ENCODE measurements around the gene GPR137.
A peak's percentile ranks its signal among the peaks of the same experiment; 100 is the strongest.

Gene GPR137

GRCh38 chr11:64251753-64252002 is 34.0 kb upstream of the GPR137 start:
- no peak for DNase-seq (ENCODE audit: low read depth)
- TF ChIP-seq CTCF (IDR thresholded peaks at IDR 0.05; ENCODE audit: low read depth, low read length) (no peak), POLR2A (IDR thresholded peaks at IDR 0.05; ENCODE audit: extremely low read depth, insufficient read length) (no peak), MYC (IDR thresholded peaks at IDR 0.05; ENCODE audit: low read depth, low read length) (no peak), MAX (IDR thresholded peaks at IDR 0.05; ENCODE audit: low read depth, low read length) (no peak)
- peak overlapping the region; percentile 60 for H3K4me3 ChIP-seq (ENCODE audit: low read depth, low read length)

GRCh38 chr11:64252003-64252872 is 33.4 kb upstream of the GPR137 start:
- no peak for DNase-seq (ENCODE audit: low read depth)
- peak; percentile 60 for TF ChIP-seq CTCF (IDR thresholded peaks at IDR 0.05; ENCODE audit: low read depth, low read length)
- no peak for TF ChIP-seq POLR2A (IDR thresholded peaks at IDR 0.05; ENCODE audit: extremely low read depth, insufficient read length)
- peak overlapping the region; percentile 60 for H3K4me3 ChIP-seq (ENCODE audit: low read depth, low read length)

GRCh38 chr11:64253043-64253442 is 32.6 kb upstream of the GPR137 start:
- no peak overlapping the region for H3K4me3 ChIP-seq (ENCODE audit: low read depth, low read length)
- no peak for DNase-seq (ENCODE audit: low read depth)
- no peak for TF ChIP-seq MAX (IDR thresholded peaks at IDR 0.05; ENCODE audit: low read depth, low read length)
- TF ChIP-seq POLR2A (IDR thresholded peaks at IDR 0.05; ENCODE audit: extremely low read depth, insufficient read length): no peak
- TF ChIP-seq MYC (IDR thresholded peaks at IDR 0.05; ENCODE audit: low read depth, low read length): no peak
- no peak for TF ChIP-seq CTCF (IDR thresholded peaks at IDR 0.05; ENCODE audit: low read depth, low read length)

GRCh38 chr11:64253481-64253880 is 32.2 kb upstream of the GPR137 start:
- H3K4me3 ChIP-seq (ENCODE audit: low read depth, low read length): no peak overlapping the region
- no peak for TF ChIP-seq MYC (IDR thresholded peaks at IDR 0.05; ENCODE audit: low read depth, low read length)
- TF ChIP-seq CTCF (IDR thresholded peaks at IDR 0.05; ENCODE audit: low read depth, low read length): no peak
- no peak for TF ChIP-seq POLR2A (IDR thresholded peaks at IDR 0.05; ENCODE audit: extremely low read depth, insufficient read length)
- TF ChIP-seq MAX (IDR thresholded peaks at IDR 0.05; ENCODE audit: low read depth, low read length): no peak
- DNase-seq (ENCODE audit: low read depth): no peak

- no peak for DNase-seq (ENCODE audit: low read depth)
- H3K4me3 ChIP-seq (ENCODE audit: low read depth, low read length): no peak overlapping the region
- TF ChIP-seq MYC (IDR thresholded peaks at IDR 0.05; ENCODE audit: low read depth, low read length) (no peak), MAX (IDR thresholded peaks at IDR 0.05; ENCODE audit: low read depth, low read length) (no peak), POLR2A (IDR thresholded peaks at IDR 0.05; ENCODE audit: extremely low read depth, insufficient read length) (no peak), CTCF (IDR thresholded peaks at IDR 0.05; ENCODE audit: low read depth, low read length) (no peak)
Measured at GRCh38 chr11:64254326-64254725, 31.3 kb upstream of the GPR137 start.

All from NB4 (cell line).